ENCODE results near the gene TIMP2. TPM values are rescaled to one million over a fixed set of nuclear protein-coding genes. Genes with fewer than 3 reads are reported as not detected.
"Not testable (repeated sequence)": the region's sequence is repeated elsewhere in the genome, so short reads cannot be mapped to it uniquely, and the experiment has no call there.

The TIMP2 gene
- total RNA-seq, 3 donors from 2014 or later = 72.0 to 344 (median 112) TPM

DNA sequence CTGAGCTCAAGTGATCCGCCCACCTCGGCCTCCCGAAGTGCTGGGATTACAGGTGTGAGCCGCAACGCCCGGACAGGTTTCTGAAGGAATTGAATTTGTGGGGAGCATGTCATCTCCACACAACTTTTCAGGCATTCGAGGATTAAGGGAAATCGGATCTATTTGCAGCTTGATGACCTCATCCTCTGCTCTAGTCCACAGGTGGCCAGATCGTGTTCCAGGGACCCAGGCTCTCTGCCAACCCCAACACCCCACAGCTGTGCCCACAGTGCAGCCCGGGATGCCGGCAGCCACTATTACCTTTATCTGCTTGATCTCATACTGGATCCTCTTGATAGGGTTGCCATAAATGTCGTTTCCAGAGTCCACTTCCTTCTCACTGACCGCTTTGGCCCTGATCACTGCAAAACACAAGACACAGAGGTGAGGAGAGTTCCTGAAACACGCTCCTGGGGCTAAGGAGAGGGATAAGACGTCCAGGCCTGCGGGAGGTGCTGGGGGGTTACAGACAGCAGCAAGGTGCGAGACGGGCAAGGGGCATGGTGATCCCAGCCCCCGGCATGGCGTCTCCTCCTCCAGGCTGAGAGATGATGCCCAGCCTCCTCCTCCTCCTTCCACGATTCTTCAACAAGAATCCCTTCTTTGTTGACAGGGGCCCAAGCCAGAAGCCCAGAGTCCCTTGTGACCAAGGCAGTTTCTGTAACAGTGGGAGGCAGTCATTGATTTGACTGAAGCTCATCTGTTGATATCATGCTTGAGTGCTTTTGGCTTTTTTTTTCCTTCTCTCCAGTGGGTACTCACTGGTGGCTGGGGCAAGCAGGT lies 51.5 kb downstream of the TIMP2 start:
- no peak overlapping the region for H3K4me3 ChIP-seq
- H3K36me3 ChIP-seq = no peaks in the 10 kb centered on the region
- no peak for DNase-seq (ENCODE audit: low spot score in 2 of 2)
- no peaks in the 10 kb centered on the region for H3K9me3 ChIP-seq
- peak overlapping the region; percentile 64 to 71 for H3K27ac ChIP-seq
- H3K27me3 ChIP-seq = no peaks in the 10 kb centered on the region
- intact Hi-C loops (cut with DNase I; ENCODE audit: low total_unique reads) = no loop called here
- peaks cover 0 to 2% of the 10 kb centered on the region in 2 donors for H3K4me1 ChIP-seq
- TF ChIP-seq POLR2AphosphoS5 (IDR thresholded peaks at IDR 0.05) (peak in 1 of 3 donors; percentile 16), POLR2A (IDR thresholded peaks at IDR 0.05) (no peak)
- TF ChIP-seq, protein P1, sequence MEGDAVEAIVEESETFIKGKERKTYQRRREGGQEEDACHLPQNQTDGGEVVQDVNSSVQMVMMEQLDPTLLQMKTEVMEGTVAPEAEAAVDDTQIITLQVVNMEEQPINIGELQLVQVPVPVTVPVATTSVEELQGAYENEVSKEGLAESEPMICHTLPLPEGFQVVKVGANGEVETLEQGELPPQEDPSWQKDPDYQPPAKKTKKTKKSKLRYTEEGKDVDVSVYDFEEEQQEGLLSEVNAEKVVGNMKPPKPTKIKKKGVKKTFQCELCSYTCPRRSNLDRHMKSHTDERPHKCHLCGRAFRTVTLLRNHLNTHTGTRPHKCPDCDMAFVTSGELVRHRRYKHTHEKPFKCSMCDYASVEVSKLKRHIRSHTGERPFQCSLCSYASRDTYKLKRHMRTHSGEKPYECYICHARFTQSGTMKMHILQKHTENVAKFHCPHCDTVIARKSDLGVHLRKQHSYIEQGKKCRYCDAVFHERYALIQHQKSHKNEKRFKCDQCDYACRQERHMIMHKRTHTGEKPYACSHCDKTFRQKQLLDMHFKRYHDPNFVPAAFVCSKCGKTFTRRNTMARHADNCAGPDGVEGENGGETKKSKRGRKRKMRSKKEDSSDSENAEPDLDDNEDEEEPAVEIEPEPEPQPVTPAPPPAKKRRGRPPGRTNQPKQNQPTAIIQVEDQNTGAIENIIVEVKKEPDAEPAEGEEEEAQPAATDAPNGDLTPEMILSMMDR (IDR thresholded peaks at IDR 0.05) = no peak

DNA sequence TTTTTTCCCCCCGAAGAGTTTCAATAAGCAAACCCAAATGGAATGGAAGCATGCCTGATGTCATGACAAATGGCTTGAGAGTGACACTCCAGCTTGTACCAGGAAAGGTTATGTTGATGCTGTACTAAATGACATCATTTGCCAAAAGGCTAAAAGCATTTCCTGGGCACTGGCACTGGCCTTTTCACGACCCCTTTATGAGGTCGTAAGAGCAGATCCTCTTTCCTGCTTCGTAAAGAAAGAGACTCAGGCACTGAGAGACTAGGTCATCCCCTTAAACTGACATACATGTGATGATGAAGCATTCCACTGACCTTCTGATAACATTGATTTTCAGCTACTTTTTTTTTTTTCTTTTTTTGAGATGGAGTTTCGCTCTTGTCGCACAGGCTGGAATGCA lies 52.7 kb downstream of the TIMP2 start:
- no peak for DNase-seq (ENCODE audit: low spot score in 2 of 2)
- intact Hi-C loops (cut with DNase I; ENCODE audit: low total_unique reads) = no loop called here
- Histone ChIP-seq H3K4me1 (peaks cover 0 to 2% of the 10 kb centered on the region in 2 donors), H3K9me3 (no peaks in the 10 kb centered on the region), H3K27me3 (no peaks in the 10 kb centered on the region), H3K36me3 (no peaks in the 10 kb centered on the region), H3K27ac (no peak overlapping the region), H3K4me3 (no peak overlapping the region)
- TF ChIP-seq POLR2AphosphoS5 (IDR thresholded peaks at IDR 0.05) (no peak), POLR2A (IDR thresholded peaks at IDR 0.05) (no peak)
- TF ChIP-seq, protein P1 (IDR thresholded peaks at IDR 0.05) = no peak

DNA sequence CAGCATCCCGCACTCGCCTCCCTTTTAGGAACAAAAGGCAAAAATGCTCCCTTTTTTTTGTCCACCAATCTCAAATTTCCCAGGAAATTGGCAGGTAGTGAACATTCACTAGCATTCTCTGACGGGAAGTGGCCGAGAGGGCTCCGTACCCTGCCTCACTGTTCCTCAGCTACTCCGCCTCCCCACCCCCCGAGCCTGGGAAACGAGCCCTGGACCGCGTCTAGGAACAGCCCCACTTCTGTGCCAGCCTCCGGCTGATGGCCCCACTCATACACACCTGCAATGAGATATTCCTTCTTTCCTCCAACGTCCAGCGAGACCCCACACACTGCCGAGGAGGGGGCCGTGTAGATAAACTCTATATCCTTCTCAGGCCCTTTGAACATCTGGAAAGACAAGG lies 54.6 kb downstream of the TIMP2 start:
- H3K4me3 ChIP-seq = no peak overlapping the region
- H3K27me3 ChIP-seq = no peaks in the 10 kb centered on the region
- no peak for DNase-seq (ENCODE audit: low spot score in 2 of 2)
- TF ChIP-seq, protein P1 (IDR thresholded peaks at IDR 0.05) = no peak
- no peak for TF ChIP-seq POLR2AphosphoS5 (IDR thresholded peaks at IDR 0.05)
- no peak for TF ChIP-seq POLR2A (IDR thresholded peaks at IDR 0.05)
- no peaks in the 10 kb centered on the region for H3K36me3 ChIP-seq
- no peaks in the 10 kb centered on the region for H3K9me3 ChIP-seq
- peaks cover 0 to 2% of the 10 kb centered on the region in 2 donors for H3K4me1 ChIP-seq
- no peak overlapping the region for H3K27ac ChIP-seq
- intact Hi-C loops (cut with DNase I; ENCODE audit: low total_unique reads) = no loop called here

DNA sequence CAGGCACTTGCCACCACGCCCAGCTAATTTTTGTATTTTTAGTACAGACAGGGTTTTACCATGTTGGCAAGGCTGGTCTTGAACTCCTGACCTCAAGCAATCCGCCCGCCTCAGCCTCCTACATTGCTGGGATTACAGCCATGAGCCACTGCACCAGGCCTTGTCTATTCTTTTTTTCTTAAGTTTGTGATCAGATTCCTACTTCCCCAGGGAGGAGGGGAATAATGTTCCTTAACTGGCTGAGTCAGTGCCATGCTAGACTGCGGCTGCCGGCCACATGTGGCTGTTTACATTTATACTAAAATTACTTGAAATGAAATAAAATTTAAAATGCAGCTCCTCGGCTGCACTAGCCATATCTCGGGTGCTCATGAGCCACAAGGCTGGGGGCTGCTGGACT lies 56.8 kb downstream of the TIMP2 start:
- Histone ChIP-seq H3K4me1 (no peaks in the 10 kb centered on the region), H3K27ac (no peak overlapping the region), H3K27me3 (no peaks in the 10 kb centered on the region), H3K9me3 (no peaks in the 10 kb centered on the region), H3K36me3 (no peaks in the 10 kb centered on the region), H3K4me3 (no peak overlapping the region)
- DNase-seq (ENCODE audit: low spot score in 2 of 2) = no peak
- TF ChIP-seq, protein P1 (IDR thresholded peaks at IDR 0.05) = no peak
- TF ChIP-seq POLR2AphosphoS5 (IDR thresholded peaks at IDR 0.05) = no peak
- TF ChIP-seq POLR2A (IDR thresholded peaks at IDR 0.05) = no peak
- intact Hi-C loops (cut with DNase I; ENCODE audit: low total_unique reads) = loop anchor here (10.0 kb wide), 1 partner anchor 106 kb away; the partner anchor contains the start of gene LGALS3BP

GRCh38 chr17:78867046-78867445 lies 58.1 kb downstream of the TIMP2 start:
- intact Hi-C loops (cut with DNase I; ENCODE audit: low total_unique reads) = loop anchor here (10.0 kb wide), 1 partner anchor 108 kb away; the partner anchor contains the start of gene LGALS3BP
- not testable (repeated sequence) for H3K27ac ChIP-seq; H3K9me3 ChIP-seq; H3K4me3 ChIP-seq; H3K36me3 ChIP-seq; H3K27me3 ChIP-seq; DNase-seq (ENCODE audit: low spot score in 2 of 2); H3K4me1 ChIP-seq

Data from breast epithelium (tissue), 4 donors.